Measurements from ENCODE around the gene MRPL12. TPM values are rescaled to one million over a fixed set of nuclear protein-coding genes. Genes with fewer than 3 reads are reported as not detected.

Gene MRPL12
- total and polyA plus RNA-seq, 2 of the 13 experiments (the other 11 are each of a cell fraction or from before 2014, with no cell fraction given), result 39.1 to 94.1 TPM

GRCh38 chr17:81727324-81728031 lies 24.3 kb downstream of the MRPL12 start (continued):
- 0 out of 2 replicates have a peak, but pooled peaks have one; percentile 8 for TF ChIP-seq NR2F6 (IDR thresholded peaks at IDR 0.05)
- peak; percentile 86 for TF ChIP-seq NR2F6 (CRISPR knock-in tag; IDR thresholded peaks at IDR 0.05)
- peak; percentile 68 for TF ChIP-seq CREM (IDR thresholded peaks at IDR 0.05)
- no peak for TF ChIP-seq CREM (CRISPR knock-in tag; IDR thresholded peaks at IDR 0.05)
- TF ChIP-seq ZNF180 (CRISPR knock-in tag; IDR thresholded peaks at IDR 0.05; ENCODE audit: borderline replicate concordance, low read depth), result no peak; the same call in 1 of the 2 replicates
- TF ChIP-seq ZNF530 (CRISPR knock-in tag; IDR thresholded peaks at IDR 0.05; ENCODE audit: low read depth), result peak; percentile 91; the same call in 1 of the 2 replicates
- no peak for TF ChIP-seq GTF2F1 (IDR thresholded peaks at IDR 0.05; ENCODE audit: low read length)
- TF ChIP-seq ZNF567 (CRISPR knock-in tag; IDR thresholded peaks at IDR 0.05; ENCODE audit: borderline replicate concordance), result peak; percentile 97
- TF ChIP-seq CAMTA2 (CRISPR knock-in tag; IDR thresholded peaks at IDR 0.05; ENCODE audit: borderline replicate concordance), result 0 out of 2 replicates have a peak, but pooled peaks have one; percentile 81
- TF ChIP-seq FLYWCH1 (CRISPR knock-in tag; IDR thresholded peaks at IDR 0.05), result peak; percentile 86; the same call in 1 of the 2 replicates
- no peak for TF ChIP-seq RFX1 (IDR thresholded peaks at IDR 0.05)
- 0 out of 2 replicates have a peak, but pooled peaks have one; percentile 74 for TF ChIP-seq LRRFIP1 (CRISPR knock-in tag; conservative IDR thresholded peaks at IDR 0.05)
- TF ChIP-seq, protein P1, sequence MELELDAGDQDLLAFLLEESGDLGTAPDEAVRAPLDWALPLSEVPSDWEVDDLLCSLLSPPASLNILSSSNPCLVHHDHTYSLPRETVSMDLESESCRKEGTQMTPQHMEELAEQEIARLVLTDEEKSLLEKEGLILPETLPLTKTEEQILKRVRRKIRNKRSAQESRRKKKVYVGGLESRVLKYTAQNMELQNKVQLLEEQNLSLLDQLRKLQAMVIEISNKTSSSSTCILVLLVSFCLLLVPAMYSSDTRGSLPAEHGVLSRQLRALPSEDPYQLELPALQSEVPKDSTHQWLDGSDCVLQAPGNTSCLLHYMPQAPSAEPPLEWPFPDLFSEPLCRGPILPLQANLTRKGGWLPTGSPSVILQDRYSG (CRISPR knock-in tag; IDR thresholded peaks at IDR 0.05), result peak; percentile 90; the same call in 1 of the 2 replicates
- TF ChIP-seq ARID2 (CRISPR knock-in tag; IDR thresholded peaks at IDR 0.05; ENCODE audit: borderline replicate concordance), result 0 out of 2 replicates have a peak, but pooled peaks have one; percentile 24
- TF ChIP-seq RARG (CRISPR knock-in tag; IDR thresholded peaks at IDR 0.05; ENCODE audit: low read depth), result 0 out of 2 replicates have a peak, but pooled peaks have one; percentile 71
- TF ChIP-seq NFIC (IDR thresholded peaks at IDR 0.05; ENCODE audit: low read length), result no peak
- TF ChIP-seq, protein P2, sequence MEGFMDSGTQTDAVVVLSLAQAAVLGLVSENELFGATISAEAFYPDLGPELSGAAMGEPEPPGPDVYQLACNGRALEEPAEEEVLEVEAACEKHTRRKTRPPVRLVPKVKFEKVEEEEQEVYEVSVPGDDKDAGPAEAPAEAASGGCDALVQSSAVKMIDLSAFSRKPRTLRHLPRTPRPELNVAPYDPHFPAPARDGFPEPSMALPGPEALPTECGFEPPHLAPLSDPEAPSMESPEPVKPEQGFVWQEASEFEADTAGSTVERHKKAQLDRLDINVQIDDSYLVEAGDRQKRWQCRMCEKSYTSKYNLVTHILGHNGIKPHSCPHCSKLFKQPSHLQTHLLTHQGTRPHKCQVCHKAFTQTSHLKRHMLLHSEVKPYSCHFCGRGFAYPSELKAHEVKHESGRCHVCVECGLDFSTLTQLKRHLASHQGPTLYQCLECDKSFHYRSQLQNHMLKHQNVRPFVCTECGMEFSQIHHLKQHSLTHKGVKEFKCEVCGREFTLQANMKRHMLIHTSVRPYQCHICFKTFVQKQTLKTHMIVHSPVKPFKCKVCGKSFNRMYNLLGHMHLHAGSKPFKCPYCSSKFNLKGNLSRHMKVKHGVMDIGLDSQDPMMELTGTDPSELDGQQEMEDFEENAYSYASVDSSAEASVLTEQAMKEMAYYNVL (CRISPR knock-in tag; IDR thresholded peaks at IDR 0.05; ENCODE audit: borderline replicate concordance), result peak; percentile 83; the same call in 1 of the 2 replicates
- TF ChIP-seq, protein P3, sequence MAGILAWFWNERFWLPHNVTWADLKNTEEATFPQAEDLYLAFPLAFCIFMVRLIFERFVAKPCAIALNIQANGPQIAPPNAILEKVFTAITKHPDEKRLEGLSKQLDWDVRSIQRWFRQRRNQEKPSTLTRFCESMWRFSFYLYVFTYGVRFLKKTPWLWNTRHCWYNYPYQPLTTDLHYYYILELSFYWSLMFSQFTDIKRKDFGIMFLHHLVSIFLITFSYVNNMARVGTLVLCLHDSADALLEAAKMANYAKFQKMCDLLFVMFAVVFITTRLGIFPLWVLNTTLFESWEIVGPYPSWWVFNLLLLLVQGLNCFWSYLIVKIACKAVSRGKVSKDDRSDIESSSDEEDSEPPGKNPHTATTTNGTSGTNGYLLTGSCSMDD (CRISPR knock-in tag; IDR thresholded peaks at IDR 0.05), result peak; percentile 92
- TF ChIP-seq ESRRA (CRISPR knock-in tag; IDR thresholded peaks at IDR 0.05; ENCODE audit: low read depth), result peak; percentile 94
- peak; percentile 89 for TF ChIP-seq ATF6 (CRISPR knock-in tag; conservative IDR thresholded peaks at IDR 0.05)
- peak; percentile 72; the same call in 1 of the 2 replicates for TF ChIP-seq GTF3A (CRISPR knock-in tag; conservative IDR thresholded peaks at IDR 0.05)
- TF ChIP-seq KLF9 (CRISPR knock-in tag; IDR thresholded peaks at IDR 0.05; ENCODE audit: low read depth), result peak; percentile 82

Measured in HepG2 (cell line).